Psoas muscle (tissue), 8 donors: ENCODE measurements around the gene PHF21B. TPM values are rescaled to one million over a fixed set of nuclear protein-coding genes. Genes with fewer than 3 reads are reported as not detected.
"Not testable (repeated sequence)": the region's sequence is repeated elsewhere in the genome, so short reads cannot be mapped to it uniquely, and the experiment has no call there.

Source experiments
- ATAC-seq, 4 donors: fragments of 200-7000 bp; cut with Tn5 transposase; one replicate each; pipeline ENCODE4 v1.9.1; 2020; ENCODE audit warnings: moderate library complexity in 3 of 4, mild to moderate bottlenecking in 2 of 4
- DNase-seq, 2 donors: peaks; one replicate each; pipeline ENCODE4 v3.0.0-alpha.2; 2020
- H3K27ac ChIP-seq: fragments of 200-600 bp; one replicate; pipeline ENCODE4 v1.8.0; 2022
- H3K27me3 ChIP-seq, 3 donors: fragments of 200-600 bp in 1 of 3; one replicate each; pipeline versions ENCODE4 v1.6.1 to v1.8.0; 2013 to 2022; ENCODE audit warnings: low read length in 2 of 3, mild to moderate bottlenecking in 2 of 3, moderate library complexity in 1 of 3; ENCODE audit not compliant: insufficient read depth in 3 of 3
- H3K36me3 ChIP-seq, 2 donors: fragments of 200-600 bp in 1 of 2; one replicate each; pipeline versions ENCODE4 v1.6.1 to v1.8.0; 2013 to 2022; ENCODE audit warnings: low read depth in 1 of 2, mild to moderate bottlenecking in 1 of 2, moderate library complexity in 1 of 2; ENCODE audit not compliant: insufficient read depth in 1 of 2
- H3K4me1 ChIP-seq: fragments of 200-600 bp; one replicate; pipeline ENCODE4 v1.8.0; 2022
- H3K4me3 ChIP-seq: fragments of 200-600 bp; one replicate; pipeline ENCODE4 v1.8.0; 2022; ENCODE audit warnings: mild to moderate bottlenecking
- H3K9me3 ChIP-seq: fragments of 200-600 bp; one replicate; pipeline ENCODE4 v1.8.0; 2022
- WGBS, 3 donors: extraction: QIAGEN DNeasy Blood & Tissue Kit; methylation state at CpG; one replicate each; pipeline versions ENCODE4 v1.1.6 to v1.1.7; 2013; 5-methylcytosine and 5-hydroxymethylcytosine counted together
- intact Hi-C, 2 donors: fragments of 100-400 bp; cut with DNase I; formaldehyde crosslinking; loops; one replicate each; pipeline versions ENCODE4 v1.11.0 to v1.14.2; 2022
- polyA plus RNA-seq, 3 donors: library from polyadenylated mRNA; stranded (reverse); fragments of 200-250 nt; gene quantifications; one replicate each; pipeline ENCODE4 v1.2.3, GENCODE V29; 2013
- total RNA-seq, 4 donors: library from RNA; stranded (reverse); fragmentation: NEBNext Ultra II Directional in 2 of 4; extraction: Animal tissue kit (Norgen Biotek cat#: 25700) in 2 of 4; gene quantifications; one replicate each; pipeline versions ENCODE4 v1.2.1 to v1.2.4, GENCODE V29; 2021 to 2023
- TF ChIP-seq, protein P1 (sequence below): fragments of 200-600 bp; IDR thresholded peaks from one replicate; pipeline ENCODE4 v1.8.0; 2022; ENCODE audit warnings: antibody characterized with exemption
- donor health status: healthy with polysubstance abuse.
- donor health status: DM: no; HTN: no; CAD: no; lungs with moderate emphysema.
- donor health status: Bipolar disorder and iron deficiency.
- donor health status: healthy.
- donor health status: DM: yes; HTN: yes; CAD: no.
- donor health status: DM: no; HTN: no; CAD: no.
- donor health status: DM: no; HTN: no; CAD: no.
- donor health status: DM: yes; HTN: yes; CAD: no.

PHF21B gene
- total and polyA plus RNA-seq, 7 donors: 0.03 to 0.58 (median 0.16) TPM; not detected in 1

DNA sequence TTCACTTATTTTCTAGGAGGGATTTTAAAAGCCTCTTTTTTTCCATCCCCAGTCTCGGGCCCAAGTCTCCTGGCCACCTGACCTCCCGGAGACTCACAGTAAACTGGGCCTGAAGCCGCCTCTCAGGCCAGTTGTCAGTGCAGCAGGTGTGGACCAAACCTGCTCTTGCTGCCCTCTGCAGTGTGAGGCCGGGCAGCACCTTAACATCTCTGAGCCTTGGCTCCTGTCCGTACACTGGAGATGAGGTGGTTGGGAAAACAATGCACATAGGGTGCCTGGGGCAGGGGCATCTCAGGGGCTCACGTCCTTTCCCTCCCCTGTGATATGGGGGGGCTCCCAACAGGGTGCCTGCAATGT is 45.1 kb downstream of the PHF21B start:
- TF ChIP-seq, protein P1, sequence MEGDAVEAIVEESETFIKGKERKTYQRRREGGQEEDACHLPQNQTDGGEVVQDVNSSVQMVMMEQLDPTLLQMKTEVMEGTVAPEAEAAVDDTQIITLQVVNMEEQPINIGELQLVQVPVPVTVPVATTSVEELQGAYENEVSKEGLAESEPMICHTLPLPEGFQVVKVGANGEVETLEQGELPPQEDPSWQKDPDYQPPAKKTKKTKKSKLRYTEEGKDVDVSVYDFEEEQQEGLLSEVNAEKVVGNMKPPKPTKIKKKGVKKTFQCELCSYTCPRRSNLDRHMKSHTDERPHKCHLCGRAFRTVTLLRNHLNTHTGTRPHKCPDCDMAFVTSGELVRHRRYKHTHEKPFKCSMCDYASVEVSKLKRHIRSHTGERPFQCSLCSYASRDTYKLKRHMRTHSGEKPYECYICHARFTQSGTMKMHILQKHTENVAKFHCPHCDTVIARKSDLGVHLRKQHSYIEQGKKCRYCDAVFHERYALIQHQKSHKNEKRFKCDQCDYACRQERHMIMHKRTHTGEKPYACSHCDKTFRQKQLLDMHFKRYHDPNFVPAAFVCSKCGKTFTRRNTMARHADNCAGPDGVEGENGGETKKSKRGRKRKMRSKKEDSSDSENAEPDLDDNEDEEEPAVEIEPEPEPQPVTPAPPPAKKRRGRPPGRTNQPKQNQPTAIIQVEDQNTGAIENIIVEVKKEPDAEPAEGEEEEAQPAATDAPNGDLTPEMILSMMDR: no peak
- no peaks in the 10 kb centered on the region for H3K9me3 ChIP-seq
- ATAC-seq: no peak
- H3K4me3 ChIP-seq: no peak overlapping the region
- WGBS, 3 donors: 68 to 76% (median 75%) methylated on average over 6 of the region's 6 CpGs
- no peaks in the 10 kb centered on the region for H3K4me1 ChIP-seq
- no peak for DNase-seq
- H3K27me3 ChIP-seq: no peaks in the 10 kb centered on the region
- H3K27ac ChIP-seq: no peak overlapping the region
- H3K36me3 ChIP-seq: no peaks in the 10 kb centered on the region
- intact Hi-C loops: no loop called here

DNA sequence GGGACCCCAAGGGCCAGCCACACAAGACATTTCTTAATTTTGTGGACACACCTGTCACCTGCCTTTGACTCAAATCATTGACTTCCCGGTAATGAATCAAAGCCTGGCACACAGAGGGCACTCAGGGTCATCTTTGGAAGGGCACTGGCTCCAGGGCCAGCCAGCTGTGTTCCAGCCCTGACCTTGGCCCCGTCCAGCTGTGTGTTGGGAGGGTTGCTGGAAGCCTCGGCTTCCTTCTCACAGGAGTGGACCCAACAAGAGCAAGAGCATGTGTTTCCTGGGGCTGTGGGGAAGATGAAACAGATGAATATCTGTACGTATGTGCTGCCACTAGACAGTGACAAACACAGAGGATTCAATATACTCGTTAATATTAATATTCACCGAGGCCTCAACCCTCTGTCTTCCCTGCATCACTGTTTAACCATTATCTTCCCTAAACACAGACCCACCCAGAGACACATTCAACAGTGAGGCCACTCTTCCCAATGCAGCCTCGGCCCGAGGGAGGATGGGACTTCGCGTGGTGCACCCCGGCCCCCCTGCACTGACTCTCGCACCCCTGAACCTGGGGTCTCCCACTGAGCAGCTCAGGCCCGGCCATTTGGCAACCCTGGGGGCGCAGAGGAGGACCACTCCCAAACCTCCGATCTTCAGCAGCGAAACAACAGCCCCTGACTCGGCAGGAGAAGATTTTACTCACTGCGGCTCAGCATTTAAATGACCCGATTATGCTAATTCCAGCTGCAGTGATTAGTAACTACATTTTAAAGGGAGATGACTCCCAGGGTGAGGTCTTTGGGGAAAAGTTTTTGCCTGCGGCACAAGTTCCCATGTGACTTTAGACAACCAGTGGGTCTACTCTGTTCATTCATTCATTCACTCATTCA is 45.7 kb downstream of the PHF21B start:
- ATAC-seq: no peak
- no peak for DNase-seq
- H3K4me3 ChIP-seq: no peak overlapping the region
- 59 to 69% (median 64%) methylated on average over 20 of the region's 20 CpGs for WGBS, 3 donors
- intact Hi-C loops: no loop called here
- H3K36me3 ChIP-seq: no peaks in the 10 kb centered on the region
- H3K4me1 ChIP-seq: no peaks in the 10 kb centered on the region
- TF ChIP-seq, protein P1: no peak
- H3K27me3 ChIP-seq: no peaks in the 10 kb centered on the region
- no peaks in the 10 kb centered on the region for H3K9me3 ChIP-seq
- H3K27ac ChIP-seq: no peak overlapping the region

DNA sequence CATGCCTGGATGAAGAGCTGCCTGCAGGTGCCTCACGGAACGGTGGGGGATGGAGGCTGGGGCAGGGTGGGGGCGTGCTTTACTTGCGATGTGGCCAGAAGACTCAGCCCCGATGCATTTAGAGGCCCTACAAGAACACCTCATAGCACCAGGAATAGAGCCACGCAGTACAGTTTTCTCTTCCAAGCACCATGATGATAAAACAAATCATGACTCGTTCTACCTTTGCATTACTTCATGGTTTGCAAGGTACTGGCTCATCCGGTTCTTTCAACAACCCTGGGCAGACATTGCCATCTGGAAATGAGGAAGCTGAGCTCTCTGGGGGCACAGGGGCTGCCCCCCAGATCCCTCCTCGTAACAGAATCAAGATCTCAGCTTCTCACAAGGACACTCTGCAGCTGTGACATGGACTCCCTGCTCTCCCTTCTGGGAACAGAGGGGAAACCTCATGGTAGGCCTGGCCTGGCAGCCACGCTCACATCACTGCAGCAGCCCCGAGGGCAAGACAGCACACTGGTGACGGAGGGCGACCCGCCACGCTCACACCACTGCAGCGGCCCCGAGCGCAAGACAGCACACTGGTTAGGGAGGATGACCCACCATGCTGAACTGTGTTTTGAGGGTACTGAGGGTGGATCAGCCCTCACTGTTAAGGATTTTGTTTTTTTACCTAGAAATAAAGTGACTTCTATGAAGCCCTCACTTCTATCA is 46.9 kb downstream of the PHF21B start:
- Histone ChIP-seq H3K36me3 (no peaks in the 10 kb centered on the region), H3K4me3 (no peak overlapping the region), H3K27me3 (no peaks in the 10 kb centered on the region), H3K9me3 (no peaks in the 10 kb centered on the region), H3K4me1 (no peaks in the 10 kb centered on the region), H3K27ac (no peak overlapping the region)
- 80 to 86% (median 80%) methylated on average over 18 of the region's 18 CpGs for WGBS, 3 donors
- no peak for ATAC-seq
- intact Hi-C loops: no loop called here
- no peak for DNase-seq
- TF ChIP-seq, protein P1: no peak

DNA sequence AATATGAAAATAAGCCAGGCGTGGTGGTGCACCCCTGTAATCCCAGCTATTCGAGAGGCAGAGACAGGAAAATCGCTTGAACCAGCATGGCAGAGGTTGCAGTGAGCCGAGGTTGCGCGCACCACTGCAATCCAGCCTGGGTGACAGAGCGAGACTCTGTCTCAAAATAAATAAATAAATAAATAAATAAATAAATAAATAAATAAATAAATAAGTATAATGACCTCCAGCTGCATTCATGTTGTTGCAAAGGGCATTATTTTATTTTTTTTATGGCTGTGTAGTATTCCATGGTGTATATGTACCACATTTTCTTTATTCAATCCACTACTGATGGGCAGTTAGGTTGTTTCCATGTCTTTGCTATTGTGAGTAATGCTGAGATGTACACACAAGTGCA is 48.1 kb downstream of the PHF21B start:
- ATAC-seq, H3K27me3 ChIP-seq, H3K4me1 ChIP-seq, H3K27ac ChIP-seq, H3K36me3 ChIP-seq, H3K4me3 ChIP-seq, intact Hi-C loops, DNase-seq, H3K9me3 ChIP-seq: not testable (repeated sequence)
- WGBS, 3 donors: 96 to 97% (median 96%) methylated on average over 7 of the region's 7 CpGs
